B cell (primary cell): Measurements from ENCODE around the gene CCDC74B. TPM values are rescaled to one million over a fixed set of nuclear protein-coding genes. Genes with fewer than 3 reads are reported as not detected.
A peak's percentile ranks its signal among the peaks of the same experiment; 100 is the strongest.
"Not testable (repeated sequence)": the region's sequence is repeated elsewhere in the genome, so short reads cannot be mapped to it uniquely, and the experiment has no call there.

ENCODE experiments used
- ATAC-seq: fragments of 200-7000 bp; cut with Tn5 transposase; one replicate; pipeline ENCODE4 v1.10.0; 2021; ENCODE audit warnings: low read depth, mild to moderate bottlenecking, moderate number of reproducible peaks, moderate library complexity
- CTCF ChIA-PET: fragments of 350-600 bp; sonication (Branson Sonifier 250); formaldehyde crosslinking; loops from one replicate; lab custom pipeline; 2021; ENCODE audit warnings: antibody characterized with exemption, inconsistent platforms; lab: Charles Lee
- POLR2A ChIA-PET: fragments of 350-600 bp; sonication (Branson Sonifier 250); formaldehyde crosslinking; loops from one replicate; lab custom pipeline; 2021; ENCODE audit warnings: antibody characterized with exemption; lab: Charles Lee
- DNase-seq: peaks from one replicate; pipeline ENCODE4 v3.0.0; 2013
- H2AFZ ChIP-seq: 2 replicates; pipeline ENCODE4 v1.6.1; 2012; ENCODE audit warnings: mild to moderate bottlenecking, low read depth, low read length; ENCODE audit not compliant: insufficient read depth, poor library complexity, severe bottlenecking
- H3K27ac ChIP-seq, 2 donors: 1 replicate in 1 of 2; 2 replicates in 1 of 2; pipeline ENCODE4 v1.5.1; 2012 to 2013; ENCODE audit warnings: low read length in 2 of 2, mild to moderate bottlenecking in 2 of 2, moderate library complexity in 1 of 2
- H3K27me3 ChIP-seq, 4 experiments: fragments of 200-600 bp in 1 of 4; sonication (generic) in 1 of 4; replicated peaks in 1 of 4; 1 replicate in 2 of 4; 2 replicates in 2 of 4; pipeline versions ENCODE4 v1.6.1 to v1.7.0; 2013 to 2016; ENCODE audit warnings: low read length in 3 of 4, mild to moderate bottlenecking in 2 of 4, mixed read lengths in 1 of 4, moderate library complexity in 1 of 4; ENCODE audit not compliant: insufficient read depth in 4 of 4, control insufficient read depth in 3 of 4; ENCODE audit errors: control extremely low read depth in 1 of 4
- H3K36me3 ChIP-seq, 2 experiments: replicated peaks in 1 of 2; 1 replicate in 1 of 2; 2 replicates in 1 of 2; pipeline versions ENCODE4 v1.6.1 to v1.7.1; 2013; ENCODE audit warnings: low read length in 1 of 2; ENCODE audit not compliant: insufficient read depth in 2 of 2, control insufficient read depth in 1 of 2; ENCODE audit errors: control extremely low read depth in 1 of 2, extremely low read depth in 1 of 2
- H3K4me1 ChIP-seq, 2 donors: fragments of 200-600 bp in 1 of 2; sonication (generic) in 1 of 2; 1 replicate in 1 of 2; 2 replicates in 1 of 2; pipeline versions ENCODE4 v1.5.1 to v1.6.1; 2013 to 2017; ENCODE audit warnings: low read length in 2 of 2; ENCODE audit not compliant: control insufficient read depth in 2 of 2, insufficient read depth in 2 of 2
- H3K4me2 ChIP-seq: replicated peaks from 2 replicates; pipeline ENCODE3; 2012; ENCODE audit warnings: mild to moderate bottlenecking, low read depth, low read length; ENCODE audit not compliant: poor library complexity, severe bottlenecking
- H3K4me3 ChIP-seq, 5 experiments: fragments of 200-600 bp in 1 of 5; sonication (generic) in 1 of 5; 1 replicate in 3 of 5; 2 replicates in 2 of 5; pipeline versions ENCODE4 v1.5.1 to v1.7.0; 2011 to 2016; ENCODE audit warnings: low read length in 4 of 5, mild to moderate bottlenecking in 4 of 5, low read depth in 2 of 5, control low read depth in 1 of 5, moderate library complexity in 1 of 5; ENCODE audit not compliant: insufficient read depth in 1 of 5; ENCODE audit errors: control extremely low read depth in 1 of 5, extremely low read depth in 1 of 5
- H3K79me2 ChIP-seq: fragments of 200-600 bp; sonication (generic); one replicate; pipeline ENCODE4 v1.6.0; 2016; ENCODE audit warnings: low read length; ENCODE audit not compliant: control insufficient read depth, insufficient read depth
- H3K9ac ChIP-seq: fragments of 200-600 bp; sonication (generic); 2 replicates; pipeline ENCODE4 v1.6.1; 2017; ENCODE audit warnings: mild to moderate bottlenecking, low read length, moderate library complexity
- H3K9me3 ChIP-seq, 3 donors: one replicate each; pipeline versions ENCODE4 v1.6.1 to v1.7.1; 2013; ENCODE audit warnings: low read length in 2 of 3; ENCODE audit not compliant: control insufficient read depth in 2 of 3, insufficient read depth in 1 of 3; ENCODE audit errors: control extremely low read depth in 1 of 3
- H4K20me1 ChIP-seq: 2 replicates; pipeline ENCODE4 v1.6.0; 2012; ENCODE audit warnings: mild to moderate bottlenecking, low read length; ENCODE audit not compliant: insufficient read depth, control insufficient read depth, poor library complexity, severe bottlenecking
- H3K27ac Mint-ChIP-seq: one replicate; pipeline ENCODE4 v1.8.0; 2021; ENCODE audit warnings: mixed read lengths
- H3K27me3 Mint-ChIP-seq: one replicate; pipeline ENCODE4 v1.8.0; 2021; ENCODE audit warnings: mixed read lengths
- H3K4me1 Mint-ChIP-seq: one replicate; pipeline ENCODE4 v1.8.0; 2021; ENCODE audit warnings: mixed read lengths
- H3K4me3 Mint-ChIP-seq: one replicate; pipeline ENCODE4 v1.8.0; 2021; ENCODE audit warnings: mixed read lengths
- H3K9me3 Mint-ChIP-seq: one replicate; pipeline ENCODE4 v1.8.0; 2022; ENCODE audit warnings: mixed read lengths; ENCODE audit not compliant: insufficient read depth
- EZH2 ChIP-seq: IDR thresholded peaks from 2 replicates; pipeline ENCODE4 v1.6.1; 2012; ENCODE audit warnings: borderline replicate concordance, low read depth, mild to moderate bottlenecking, moderate library complexity, low read length; ENCODE audit not compliant: insufficient read depth, poor library complexity, severe bottlenecking
- WGBS: methylation state at CpG from one replicate; pipeline ENCODE4 v1.1.5; 2013; ENCODE audit warnings: missing lambda C conversion rate; ENCODE audit not compliant: insufficient coverage; 5-methylcytosine and 5-hydroxymethylcytosine counted together
- intact Hi-C: fragments of 100-400 bp; cut with micrococcal nuclease; formaldehyde crosslinking; loops from one replicate; pipeline ENCODE4 v1.10.0; 2022
- polyA plus RNA-seq: library from polyadenylated mRNA; depleted of rRNA; stranded (reverse); fragments of >200 nt; gene quantifications from 2 replicates; pipeline ENCODE4 v1.2.3, GENCODE V29; 2012
- total RNA-seq, 2 donors: library from RNA; stranded (reverse); fragments of 120-200 nt in 1 of 2; gene quantifications; 1 replicate in 1 of 2; 2 replicates in 1 of 2; pipeline versions ENCODE4 v1.2.3 to v1.2.4, GENCODE V29; 2013 to 2022
- TF ChIP-seq, protein P1 (sequence below): fragments of 200-600 bp; IDR thresholded peaks from one replicate; pipeline ENCODE4 v1.8.0; 2022; ENCODE audit warnings: antibody characterized with exemption, mild to moderate bottlenecking

CCDC74B gene
- total and polyA plus RNA-seq, 2 donors (not counting 1 experiment from before 2014, with no cell fraction given) = 1.1 to 1.4 TPM

DNA sequence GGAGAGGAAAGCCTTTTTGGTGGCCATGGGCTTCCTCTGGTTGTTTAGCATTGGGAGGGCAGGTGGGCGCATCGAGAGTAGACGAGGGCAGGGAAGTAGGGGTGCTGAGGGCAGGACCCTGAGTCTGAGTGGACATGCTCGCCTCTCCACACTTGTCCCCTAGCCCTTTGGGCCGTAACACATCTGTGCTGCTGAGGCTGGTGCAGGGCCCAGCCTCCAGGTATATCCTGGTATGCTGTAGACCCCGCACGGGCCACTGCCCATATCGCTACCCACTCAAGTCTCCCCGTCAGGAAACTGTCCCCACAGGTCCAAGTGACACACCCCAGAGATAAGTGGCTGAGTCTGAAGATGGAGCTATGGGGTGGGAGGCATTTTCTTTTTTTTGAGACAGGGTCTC lies 13.7 kb upstream of the CCDC74B start:
- H3K27me3 Mint-ChIP-seq = no peaks in the 10 kb centered on the region
- H3K9me3 ChIP-seq = peaks cover 0 to 9% (median 0%) of the 10 kb centered on the region in 3 donors
- H3K27ac Mint-ChIP-seq = peak overlapping the region; percentile 89
- no peaks in the 10 kb centered on the region for H3K79me2 ChIP-seq
- H3K36me3 ChIP-seq = peaks cover 0 to 6% of the 10 kb centered on the region in 2 experiments
- DNase-seq (no peak), ATAC-seq (no peak)
- WGBS = 90% methylated on average over 5 of the region's 9 CpGs
- H3K4me1 Mint-ChIP-seq = peaks cover 33% of the 10 kb centered on the region
- H2AFZ ChIP-seq = no peak overlapping the region
- H3K4me3 Mint-ChIP-seq = peak overlapping the region; percentile 64
- no peak overlapping the region for H3K4me3 ChIP-seq
- intact Hi-C loops = loop anchor here (1.0 kb wide), 2 partner anchors 23 to 184 kb away; partner anchors contain the start of genes IMP4 and SMPD4
- H3K27me3 ChIP-seq = no peaks in the 10 kb centered on the region
- ChIA-PET POLR2A (interaction anchor here (2.5 kb wide), 1 partner anchor 23 kb away, joined by 10 read pairs; the partner anchor contains the start of gene SMPD4), CTCF (interaction anchor here (1.3 to 2.5 kb wide), 4 partner anchors 23 to 222 kb away, joined by 3 to 8 read pairs (median 5); partner anchors contain the start of genes MZT2B and SMPD4)
- no peaks in the 10 kb centered on the region for H3K9me3 Mint-ChIP-seq
- no peak overlapping the region for H3K9ac ChIP-seq
- peaks cover 24 to 32% of the 10 kb centered on the region in 2 donors for H3K4me1 ChIP-seq
- peak overlapping the region; percentile 75 to 88 for H3K27ac ChIP-seq
- H4K20me1 ChIP-seq = no peaks in the 10 kb centered on the region
- no peak for TF ChIP-seq EZH2
- TF ChIP-seq, protein P1, sequence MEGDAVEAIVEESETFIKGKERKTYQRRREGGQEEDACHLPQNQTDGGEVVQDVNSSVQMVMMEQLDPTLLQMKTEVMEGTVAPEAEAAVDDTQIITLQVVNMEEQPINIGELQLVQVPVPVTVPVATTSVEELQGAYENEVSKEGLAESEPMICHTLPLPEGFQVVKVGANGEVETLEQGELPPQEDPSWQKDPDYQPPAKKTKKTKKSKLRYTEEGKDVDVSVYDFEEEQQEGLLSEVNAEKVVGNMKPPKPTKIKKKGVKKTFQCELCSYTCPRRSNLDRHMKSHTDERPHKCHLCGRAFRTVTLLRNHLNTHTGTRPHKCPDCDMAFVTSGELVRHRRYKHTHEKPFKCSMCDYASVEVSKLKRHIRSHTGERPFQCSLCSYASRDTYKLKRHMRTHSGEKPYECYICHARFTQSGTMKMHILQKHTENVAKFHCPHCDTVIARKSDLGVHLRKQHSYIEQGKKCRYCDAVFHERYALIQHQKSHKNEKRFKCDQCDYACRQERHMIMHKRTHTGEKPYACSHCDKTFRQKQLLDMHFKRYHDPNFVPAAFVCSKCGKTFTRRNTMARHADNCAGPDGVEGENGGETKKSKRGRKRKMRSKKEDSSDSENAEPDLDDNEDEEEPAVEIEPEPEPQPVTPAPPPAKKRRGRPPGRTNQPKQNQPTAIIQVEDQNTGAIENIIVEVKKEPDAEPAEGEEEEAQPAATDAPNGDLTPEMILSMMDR = no peak
- H3K4me2 ChIP-seq = peak overlapping the region; percentile 50

GRCh38 chr2:130157825-130158514 lies 13.1 kb upstream of the CCDC74B start:
- intact Hi-C loops = loop anchor here (1.0 kb wide), 2 partner anchors 23 to 184 kb away; partner anchors contain the start of genes IMP4 and SMPD4
- ChIA-PET POLR2A (interaction anchor here (2.5 kb wide), 1 partner anchor 23 kb away, joined by 10 read pairs; the partner anchor contains the start of gene SMPD4), CTCF (interaction anchor here (0.9 to 2.5 kb wide), 4 partner anchors 175 to 222 kb away, joined by 3 to 8 read pairs (median 6); a partner anchor contains a TSS)
- 37% methylated on average over 11 of the region's 13 CpGs for WGBS
- not testable (repeated sequence) for H3K9me3 Mint-ChIP-seq, H4K20me1 ChIP-seq, H3K4me3 ChIP-seq, H2AFZ ChIP-seq, H3K9me3 ChIP-seq, H3K9ac ChIP-seq, H3K36me3 ChIP-seq, H3K27me3 Mint-ChIP-seq, H3K79me2 ChIP-seq, H3K27me3 ChIP-seq
- Mint-ChIP-seq H3K4me1 (peaks cover 33% of the 10 kb centered on the region), H3K27ac (peak overlapping the region; percentile 89), H3K4me3 (peak overlapping the region; percentile 64)
- Histone ChIP-seq H3K27ac (peak overlapping the region; percentile 75 to 88), H3K4me1 (peaks cover 24 to 32% of the 10 kb centered on the region in 2 donors), H3K4me2 (peak overlapping the region; percentile 50)
- ATAC-seq = peak; percentile 83
- TF ChIP-seq, protein P1 = peak; percentile 9
- DNase-seq = peak; percentile 87
